Measurements from ENCODE around the gene WAPL. TPM values are rescaled to one million over a fixed set of nuclear protein-coding genes. Genes with fewer than 3 reads are reported as not detected.
A peak's percentile ranks its signal among the peaks of the same experiment; 100 is the strongest.

Gene WAPL
- total and polyA plus RNA-seq, 9 of the 15 experiments (the other 6 are each of a cell fraction or from before 2014, with no cell fraction given): 14.3 to 36.4 (median 25.3) TPM

DNA sequence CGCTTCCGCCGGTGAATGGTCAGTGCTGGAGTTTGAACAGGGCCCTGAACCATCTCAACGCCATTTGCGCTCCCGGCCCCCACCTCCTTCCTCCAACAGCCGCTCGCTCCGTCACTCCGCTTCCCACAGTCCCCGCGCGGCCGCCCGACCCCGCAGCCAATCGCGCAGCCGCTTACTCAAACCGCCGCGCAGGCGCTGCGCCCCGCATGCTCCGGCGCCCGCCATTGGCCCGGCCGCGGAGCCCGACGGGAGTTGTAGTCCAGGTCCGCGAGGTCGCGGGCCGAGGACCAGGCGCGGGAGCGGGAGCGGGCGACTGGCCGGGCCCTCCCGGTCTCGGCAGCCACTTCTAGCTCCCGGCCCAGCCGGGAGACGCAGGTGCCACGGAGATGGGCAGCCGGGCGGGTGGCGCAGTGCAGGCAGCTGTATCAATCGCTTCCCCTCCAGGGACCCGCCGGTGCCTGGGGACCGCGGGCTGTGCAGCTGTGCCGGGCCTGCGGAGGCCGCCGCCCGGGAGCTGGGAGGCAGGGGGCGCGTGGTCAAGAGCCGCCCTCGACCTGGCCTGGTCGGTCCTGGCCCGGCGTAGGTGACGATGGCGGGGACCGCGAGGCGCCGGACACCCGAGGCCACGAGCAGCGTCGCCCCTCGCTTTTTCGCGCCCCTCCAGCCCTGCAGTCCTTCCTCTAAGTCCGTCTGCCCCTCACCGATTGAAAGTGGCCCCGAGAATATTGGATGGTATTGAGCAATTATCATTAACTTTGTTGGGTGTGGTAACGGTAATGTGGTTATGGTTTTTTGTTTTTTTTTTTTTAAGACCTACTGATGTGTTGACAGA lies at the start of gene WAPL (continued):
- TF ChIP-seq RNF219 (CRISPR knock-in tag; IDR thresholded peaks at IDR 0.05) (no peak), ADNP (tag; IDR thresholded peaks at IDR 0.05) (no peak), ZNF324 (CRISPR knock-in tag; IDR thresholded peaks at IDR 0.05) (no peak), ZNF263 (CRISPR knock-in tag; IDR thresholded peaks at IDR 0.05; ENCODE audit: borderline replicate concordance) (no peak), E2F6 (IDR thresholded peaks at IDR 0.05; ENCODE audit: borderline replicate concordance in 1 of 2, extremely low read depth in 1 of 2, insufficient read depth in 1 of 2, insufficient read length in 1 of 2, low read depth in 1 of 2, low read length in 1 of 2, poor library complexity in 1 of 2, severe bottlenecking in 1 of 2) (peak; percentile 70 to 81), OTX1 (CRISPR knock-in tag; IDR thresholded peaks at IDR 0.05) (no peak), HDAC1 (IDR thresholded peaks at IDR 0.05) (no peak), ZNF764 (CRISPR knock-in tag; IDR thresholded peaks at IDR 0.05; ENCODE audit: low read depth) (no peak), E4F1 (CRISPR knock-in tag; IDR thresholded peaks at IDR 0.05; ENCODE audit: borderline replicate concordance) (no peak), ATF4 (CRISPR knock-in tag; IDR thresholded peaks at IDR 0.05) (no peak), ZKSCAN1 (IDR thresholded peaks at IDR 0.05; ENCODE audit: low read depth, low read length) (no peak), ZFP1 (CRISPR knock-in tag; IDR thresholded peaks at IDR 0.05) (no peak), DNMT1 (IDR thresholded peaks at IDR 0.05) (no peak)
- TF ChIP-seq, protein P1, sequence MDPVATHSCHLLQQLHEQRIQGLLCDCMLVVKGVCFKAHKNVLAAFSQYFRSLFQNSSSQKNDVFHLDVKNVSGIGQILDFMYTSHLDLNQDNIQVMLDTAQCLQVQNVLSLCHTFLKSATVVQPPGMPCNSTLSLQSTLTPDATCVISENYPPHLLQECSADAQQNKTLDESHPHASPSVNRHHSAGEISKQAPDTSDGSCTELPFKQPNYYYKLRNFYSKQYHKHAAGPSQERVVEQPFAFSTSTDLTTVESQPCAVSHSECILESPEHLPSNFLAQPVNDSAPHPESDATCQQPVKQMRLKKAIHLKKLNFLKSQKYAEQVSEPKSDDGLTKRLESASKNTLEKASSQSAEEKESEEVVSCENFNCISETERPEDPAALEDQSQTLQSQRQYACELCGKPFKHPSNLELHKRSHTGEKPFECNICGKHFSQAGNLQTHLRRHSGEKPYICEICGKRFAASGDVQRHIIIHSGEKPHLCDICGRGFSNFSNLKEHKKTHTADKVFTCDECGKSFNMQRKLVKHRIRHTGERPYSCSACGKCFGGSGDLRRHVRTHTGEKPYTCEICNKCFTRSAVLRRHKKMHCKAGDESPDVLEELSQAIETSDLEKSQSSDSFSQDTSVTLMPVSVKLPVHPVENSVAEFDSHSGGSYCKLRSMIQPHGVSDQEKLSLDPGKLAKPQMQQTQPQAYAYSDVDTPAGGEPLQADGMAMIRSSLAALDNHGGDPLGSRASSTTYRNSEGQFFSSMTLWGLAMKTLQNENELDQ (CRISPR knock-in tag; IDR thresholded peaks at IDR 0.05; ENCODE audit: borderline replicate concordance): no peak

Measured in K562 (cell line).